Measurements from ENCODE around the gene CASQ1.

The CASQ1 gene

GRCh38 chr1:160205242-160206035 lies 15.1 kb downstream of the CASQ1 start, which contains the start of gene PEA15:
TSS of gene PEA15 (plus strand) at chr1:160205384. CDS start at chr1:160211545, 6,161 bp downstream.
- peak; percentile 79 for DNase-seq

- peak; percentile 58 for DNase-seq
Observed at GRCh38 chr1:160206036-160206389, 15.6 kb downstream of the CASQ1 start.

- DNase-seq, result peak; percentile 90
Observed at GRCh38 chr1:160206421-160207117, 16.2 kb downstream of the CASQ1 start.

- DNase-seq, result no peak
Observed at GRCh38 chr1:160207118-160207650, 16.8 kb downstream of the CASQ1 start.

- no peak for DNase-seq
Observed at GRCh38 chr1:160207771-160208556, 17.6 kb downstream of the CASQ1 start.

GRCh38 chr1:160208557-160209320 lies 18.4 kb downstream of the CASQ1 start:
- no peak for DNase-seq

GRCh38 chr1:160209321-160210046 lies 19.1 kb downstream of the CASQ1 start:
- no peak for DNase-seq

GRCh38 chr1:160210561-160210960 lies 20.2 kb downstream of the CASQ1 start:
- no peak for DNase-seq

- DNase-seq, result no peak
Observed at GRCh38 chr1:160211046-160211790, 20.8 kb downstream of the CASQ1 start.

GRCh38 chr1:160214481-160215140 lies 24.2 kb downstream of the CASQ1 start:
- DNase-seq, result no peak

- no peak for DNase-seq
Observed at GRCh38 chr1:160216301-160216700, 25.9 kb downstream of the CASQ1 start.

GRCh38 chr1:160217481-160218051 lies 27.2 kb downstream of the CASQ1 start:
- DNase-seq, result no peak

- peak; percentile 68 for DNase-seq
Observed at GRCh38 chr1:160219062-160219929, 28.9 kb downstream of the CASQ1 start.

GRCh38 chr1:160220301-160220700 lies 29.9 kb downstream of the CASQ1 start:
- no peak for DNase-seq

GRCh38 chr1:160221089-160221488 lies 30.7 kb downstream of the CASQ1 start:
- no peak for DNase-seq

- DNase-seq, result peak; percentile 59
Observed at GRCh38 chr1:160222546-160222945, 32.2 kb downstream of the CASQ1 start.

GRCh38 chr1:160224606-160225005 lies 34.2 kb downstream of the CASQ1 start:
- no peak for DNase-seq

GRCh38 chr1:160225345-160225744 lies 35.0 kb downstream of the CASQ1 start:
- no peak for DNase-seq

GRCh38 chr1:160226623-160227022 lies 36.2 kb downstream of the CASQ1 start:
- no peak for DNase-seq
